GM23338 (cell line): ENCODE data around the gene NEXMIF. TPM values are rescaled to one million over a fixed set of nuclear protein-coding genes. Genes with fewer than 3 reads are reported as not detected.

Experiments used
- ATAC-seq: fragments of 200-7000 bp; cut with Tn5 transposase; 3 replicates; pipeline ENCODE4 v1.9.1; 2020
- DNase-seq: peaks from one replicate; pipeline ENCODE4 v3.0.0-alpha.2; 2015; ENCODE audit warnings: low spot score
- H2AFZ ChIP-seq: fragments of 200-600 bp; sonication (generic); 2 replicates; pipeline ENCODE4 v1.8.0; 2016; ENCODE audit warnings: antibody characterized with exemption, mild to moderate bottlenecking, moderate library complexity
- H3F3A ChIP-seq: fragments of 200-600 bp; sonication (generic); replicated peaks from 2 replicates; pipeline ENCODE4 v1.8.0; 2017; ENCODE audit warnings: antibody characterized with exemption, mixed run types, low read depth
- H3K27ac ChIP-seq: fragments of 200-600 bp; sonication (generic); 2 replicates; pipeline ENCODE4 v1.6.1; 2016; ENCODE audit warnings: low read depth
- H3K27me3 ChIP-seq: fragments of 200-600 bp; sonication (generic); 2 replicates; pipeline ENCODE4 v1.8.0; 2016; ENCODE audit warnings: mild to moderate bottlenecking, mixed run types, moderate library complexity; ENCODE audit not compliant: insufficient read depth
- H3K36me3 ChIP-seq: fragments of 200-600 bp; sonication (generic); 2 replicates; pipeline ENCODE4 v1.8.0; 2016; ENCODE audit warnings: mild to moderate bottlenecking; ENCODE audit not compliant: insufficient read depth
- H3K4me1 ChIP-seq: fragments of 200-600 bp; sonication (generic); 2 replicates; pipeline ENCODE4 v1.8.0; 2016; ENCODE audit warnings: mild to moderate bottlenecking, moderate library complexity; ENCODE audit not compliant: insufficient read depth
- H3K4me2 ChIP-seq: fragments of 200-600 bp; sonication (generic); 2 replicates; pipeline ENCODE4 v1.7.1; 2017; ENCODE audit warnings: mixed run types
- H3K4me3 ChIP-seq: fragments of 200-600 bp; sonication (generic); 2 replicates; pipeline ENCODE4 v1.6.1; 2016; ENCODE audit warnings: mixed run types
- H3K79me2 ChIP-seq: fragments of 200-600 bp; sonication (generic); replicated peaks from 2 replicates; pipeline ENCODE4 v1.8.0; 2017; ENCODE audit warnings: mild to moderate bottlenecking; ENCODE audit not compliant: insufficient read depth
- H3K9me2 ChIP-seq: fragments of 200-600 bp; sonication (generic); 2 replicates; pipeline ENCODE4 v1.8.0; 2017; ENCODE audit not compliant: insufficient read depth
- H4K20me1 ChIP-seq: fragments of 200-600 bp; sonication (generic); replicated peaks from 2 replicates; pipeline ENCODE4 v1.8.0; 2017; ENCODE audit warnings: mild to moderate bottlenecking; ENCODE audit not compliant: insufficient read depth
- H3K27ac Mint-ChIP-seq: 2 replicates; pipeline ENCODE4 v1.8.0; 2020; ENCODE audit warnings: inconsistent platforms, mild to moderate bottlenecking, moderate library complexity, mixed read lengths
- H3K27me3 Mint-ChIP-seq: 3 replicates; pipeline ENCODE4 v1.8.0; 2022; ENCODE audit warnings: low read depth, mild to moderate bottlenecking, moderate library complexity, mixed read lengths, inconsistent platforms; ENCODE audit not compliant: insufficient read depth, poor library complexity
- H3K36me3 Mint-ChIP-seq: 3 replicates; pipeline ENCODE4 v1.8.0; 2021; ENCODE audit warnings: low read depth, mild to moderate bottlenecking, inconsistent platforms, moderate library complexity, mixed read lengths
- H3K4me1 Mint-ChIP-seq: 3 replicates; pipeline ENCODE4 v1.8.0; 2020; ENCODE audit warnings: mild to moderate bottlenecking, inconsistent platforms, mixed read lengths
- H3K4me3 Mint-ChIP-seq: 3 replicates; pipeline ENCODE4 v1.8.0; 2021; ENCODE audit warnings: moderate library complexity, mild to moderate bottlenecking, inconsistent platforms, mixed read lengths
- H3K9me3 Mint-ChIP-seq: 3 replicates; pipeline ENCODE4 v1.8.0; 2020; ENCODE audit warnings: moderate library complexity, mild to moderate bottlenecking, inconsistent platforms, mixed read lengths
- CREB1 ChIP-seq: fragments of 250-450 bp; sonication (Bioruptor Pico); IDR thresholded peaks from 2 replicates; pipeline ENCODE4 v1.5.0; 2020; ENCODE audit warnings: low read depth, mild to moderate bottlenecking, moderate library complexity
- CTCF ChIP-seq, 2 experiments: fragments of 200-600 bp in 1 of 2; sonication (generic) in 1 of 2; conservative IDR thresholded peaks; 2 replicates each; pipeline versions ENCODE4 v1.5.1 to v1.6.1; 2016 to 2017; ENCODE audit warnings: antibody characterized with exemption in 2 of 2, low read depth in 2 of 2, mild to moderate bottlenecking in 2 of 2, moderate library complexity in 1 of 2
- ETS1 ChIP-seq: IDR thresholded peaks from 2 replicates; pipeline ENCODE4 v1.6.1; 2016; ENCODE audit warnings: antibody characterized with exemption
- EZH2 ChIP-seq: fragments of 200-600 bp; sonication (generic); IDR thresholded peaks from one replicate; pipeline ENCODE4 v1.8.0; 2017; ENCODE audit warnings: antibody characterized with exemption, mild to moderate bottlenecking, low read depth; ENCODE audit not compliant: unreplicated experiment
- EZH2phosphoT487 ChIP-seq: fragments of 200-600 bp; sonication (generic); IDR thresholded peaks from one replicate; pipeline ENCODE4 v1.8.1; 2018; ENCODE audit warnings: antibody characterized with exemption; ENCODE audit not compliant: unreplicated experiment
- JUNB ChIP-seq: IDR thresholded peaks from one replicate; pipeline ENCODE4 v1.6.1; 2016; ENCODE audit warnings: antibody characterized with exemption; ENCODE audit not compliant: unreplicated experiment
- NANOG ChIP-seq: IDR thresholded peaks from 2 replicates; pipeline ENCODE4 v1.6.1; 2016; ENCODE audit warnings: antibody characterized with exemption, borderline replicate concordance
- POLR2AphosphoS5 ChIP-seq: IDR thresholded peaks from 2 replicates; pipeline ENCODE4 v1.6.1; 2016; ENCODE audit warnings: antibody characterized with exemption, low read depth
- REST ChIP-seq: IDR thresholded peaks from one replicate; pipeline ENCODE4 v1.6.1; 2018; ENCODE audit warnings: antibody characterized with exemption; ENCODE audit not compliant: unreplicated experiment
- STAT1 ChIP-seq: IDR thresholded peaks from one replicate; pipeline ENCODE4 v1.6.1; 2016; ENCODE audit warnings: antibody characterized with exemption; ENCODE audit not compliant: unreplicated experiment
- ZNF114 ChIP-seq: fragments of 250-450 bp; sonication (Bioruptor Pico); IDR thresholded peaks from 2 replicates; pipeline ENCODE4 v1.5.0; 2020; ENCODE audit warnings: mild to moderate bottlenecking, moderate library complexity
- ZNF331 ChIP-seq: fragments of 250-450 bp; sonication (Bioruptor Pico); IDR thresholded peaks from 2 replicates; pipeline ENCODE4 v1.5.0; 2020; ENCODE audit warnings: low read depth, mild to moderate bottlenecking, moderate library complexity
- ZNF462 ChIP-seq: fragments of 250-450 bp; sonication (Bioruptor Pico); IDR thresholded peaks from 2 replicates; pipeline ENCODE4 v1.5.0; 2020; ENCODE audit warnings: mild to moderate bottlenecking, moderate library complexity
- polyA plus RNA-seq: library from polyadenylated mRNA; unstranded; fragments of >200 nt; fragmentation: Nextera tagmentation; extraction: Ambion mirVana; gene quantifications from 2 replicates; pipeline ENCODE4 v1.2.1, GENCODE V29; 2016
- total RNA-seq: library from RNA; depleted of rRNA; stranded (reverse); fragments of >200 nt; shearing (Covaris generic); gene quantifications from 2 replicates; pipeline ENCODE4 v1.2.3, GENCODE V29; 2014

The NEXMIF gene
- total and polyA plus RNA-seq, 2 experiments from 2014 or later = 0.16 to 0.76 TPM

GRCh38 chrX:74774988-74775387, 150.3 kb downstream of the NEXMIF start:
- TF ChIP-seq JUNB (no peak), NANOG (no peak), CTCF (conservative IDR thresholded peaks at IDR 0.05; ENCODE audit: low read depth in 2 of 2) (no peak), ZNF331 (CRISPR knock-in tag) (no peak), EZH2phosphoT487 (no peak), CREB1 (CRISPR knock-in tag) (no peak), POLR2AphosphoS5 (no peak), ZNF114 (no peak), REST (no peak), EZH2 (no peak), ZNF462 (no peak), ETS1 (no peak), STAT1 (no peak)
- H3K9me2 ChIP-seq = no peaks in the 10 kb centered on the region
- no peak overlapping the region for H3K4me3 ChIP-seq
- no peaks in the 10 kb centered on the region for H3K9me3 Mint-ChIP-seq
- no peaks in the 10 kb centered on the region for H3K27me3 Mint-ChIP-seq
- no peaks in the 10 kb centered on the region for H3K36me3 Mint-ChIP-seq
- H3K4me1 Mint-ChIP-seq = peaks cover 12% of the 10 kb centered on the region
- ATAC-seq = no peak
- H3F3A ChIP-seq = no peaks in the 10 kb centered on the region
- no peak for DNase-seq
- no peak overlapping the region for H3K27ac ChIP-seq
- no peaks in the 10 kb centered on the region for H3K79me2 ChIP-seq
- no peaks in the 10 kb centered on the region for H3K36me3 ChIP-seq
- no peaks in the 10 kb centered on the region for H3K27me3 ChIP-seq
- no peak overlapping the region for H3K4me3 Mint-ChIP-seq
- H3K4me1 ChIP-seq = no peaks in the 10 kb centered on the region
- no peaks in the 10 kb centered on the region for H4K20me1 ChIP-seq
- no peak overlapping the region for H3K4me2 ChIP-seq
- H2AFZ ChIP-seq = no peak overlapping the region
- no peak overlapping the region for H3K27ac Mint-ChIP-seq
